H9 (cell line): ENCODE results near the gene NDC80. TPM values are rescaled to one million over a fixed set of nuclear protein-coding genes. Genes with fewer than 3 reads are reported as not detected.

Source experiments
- DNase-seq: peaks from one replicate; pipeline ENCODE4 v3.0.0-alpha.2; 2017
- H2AFZ ChIP-seq: one replicate; pipeline ENCODE4 v1.6.1; 2013; ENCODE audit warnings: mild to moderate bottlenecking, low read length, control low read depth, moderate library complexity
- H2AK5ac ChIP-seq: 2 replicates; pipeline ENCODE4 v1.6.1; 2013; ENCODE audit warnings: low read length, control low read depth, mixed read lengths; ENCODE audit not compliant: insufficient read length
- H2BK120ac ChIP-seq: one replicate; pipeline ENCODE4 v1.6.1; 2013; ENCODE audit warnings: low read depth, mild to moderate bottlenecking, low read length, control low read depth, inconsistent platforms; ENCODE audit not compliant: poor library complexity, severe bottlenecking
- H2BK12ac ChIP-seq: 2 replicates; pipeline ENCODE4 v1.6.1; 2013; ENCODE audit warnings: low read length, control low read depth, mixed read lengths, low read depth; ENCODE audit not compliant: insufficient read length
- H2BK15ac ChIP-seq: 2 replicates; pipeline ENCODE4 v1.6.1; 2013; ENCODE audit warnings: low read depth, low read length, control low read depth
- H2BK20ac ChIP-seq: one replicate; pipeline ENCODE4 v1.6.1; 2013; ENCODE audit warnings: low read depth, mild to moderate bottlenecking, low read length, control low read depth, inconsistent platforms; ENCODE audit not compliant: poor library complexity, severe bottlenecking
- H2BK5ac ChIP-seq: 2 replicates; pipeline ENCODE4 v1.6.1; 2013; ENCODE audit warnings: low read length, control low read depth, mixed read lengths; ENCODE audit not compliant: insufficient read length
- H3K14ac ChIP-seq: 2 replicates; pipeline ENCODE4 v1.6.1; 2013; ENCODE audit warnings: low read length, control low read depth; ENCODE audit not compliant: insufficient read depth
- H3K18ac ChIP-seq: 2 replicates; pipeline ENCODE4 v1.6.1; 2013; ENCODE audit warnings: low read depth, mild to moderate bottlenecking, mixed read lengths, low read length, control low read depth; ENCODE audit not compliant: insufficient read length
- H3K23ac ChIP-seq: 2 replicates; pipeline ENCODE4 v1.6.1; 2013; ENCODE audit warnings: low read length, control low read depth, mixed read lengths, low read depth; ENCODE audit not compliant: insufficient read length
- H3K23me2 ChIP-seq: 2 replicates; pipeline ENCODE4 v1.6.1; 2013; ENCODE audit warnings: low read depth, mild to moderate bottlenecking, mixed read lengths, low read length, control low read depth; ENCODE audit not compliant: insufficient read length, poor library complexity, severe bottlenecking
- H3K27ac ChIP-seq: 2 replicates; pipeline ENCODE4 v1.5.1; 2013; ENCODE audit warnings: low read length, control low read depth, mixed read lengths, low read depth; ENCODE audit not compliant: insufficient read length
- H3K27me3 ChIP-seq: 2 replicates; pipeline ENCODE4 v1.6.1; 2013; ENCODE audit warnings: low read length, control low read depth, inconsistent platforms; ENCODE audit not compliant: insufficient read depth
- H3K4ac ChIP-seq: 2 replicates; pipeline ENCODE4 v1.6.1; 2013; ENCODE audit warnings: low read depth, mild to moderate bottlenecking, control low read depth, inconsistent platforms, low read length, moderate library complexity
- H3K4me1 ChIP-seq: 2 replicates; pipeline ENCODE4 v1.6.1; 2013; ENCODE audit warnings: low read length, control low read depth, inconsistent platforms; ENCODE audit not compliant: insufficient read depth
- H3K4me2 ChIP-seq: 2 replicates; pipeline ENCODE4 v1.6.1; 2013; ENCODE audit warnings: low read length, control low read depth, mixed read lengths; ENCODE audit not compliant: insufficient read length, insufficient read depth
- H3K56ac ChIP-seq: 2 replicates; pipeline ENCODE4 v1.6.1; 2013; ENCODE audit warnings: low read depth, mild to moderate bottlenecking, mixed read lengths, low read length, control low read depth; ENCODE audit not compliant: insufficient read length
- H3K79me1 ChIP-seq: 2 replicates; pipeline ENCODE4 v1.6.1; 2013; ENCODE audit warnings: low read depth, mild to moderate bottlenecking, moderate library complexity, low read length, control low read depth, inconsistent platforms; ENCODE audit not compliant: insufficient read depth, poor library complexity, severe bottlenecking
- H3K79me2 ChIP-seq: 2 replicates; pipeline ENCODE4 v1.6.1; 2013; ENCODE audit warnings: low read length, control low read depth, inconsistent platforms; ENCODE audit not compliant: insufficient read depth
- H3K9ac ChIP-seq: 2 replicates; pipeline ENCODE4 v1.6.1; 2013; ENCODE audit warnings: low read length, control low read depth, mixed read lengths; ENCODE audit not compliant: insufficient read length; ENCODE audit errors: extremely low read depth
- H3K9me3 ChIP-seq: one replicate; pipeline ENCODE4 v1.6.1; 2013; ENCODE audit warnings: low read depth, low read length, inconsistent platforms; ENCODE audit not compliant: control insufficient read depth
- H3T11ph ChIP-seq: one replicate; pipeline ENCODE4 v1.6.1; 2013; ENCODE audit warnings: mild to moderate bottlenecking, low read length, control low read depth, inconsistent platforms
- H4K20me1 ChIP-seq: one replicate; pipeline ENCODE4 v1.6.1; 2013; ENCODE audit not compliant: control insufficient read depth, insufficient read length, insufficient read depth
- H4K5ac ChIP-seq: 2 replicates; pipeline ENCODE4 v1.6.1; 2013; ENCODE audit warnings: low read depth, mild to moderate bottlenecking, mixed read lengths, low read length, control low read depth; ENCODE audit not compliant: insufficient read length
- H4K8ac ChIP-seq: replicated peaks from 2 replicates; pipeline ENCODE4 v1.6.1; 2013; ENCODE audit warnings: low read length, control low read depth, mixed read lengths, low read depth; ENCODE audit not compliant: insufficient read length
- H4K91ac ChIP-seq: 2 replicates; pipeline ENCODE4 v1.6.1; 2013; ENCODE audit warnings: low read depth, mild to moderate bottlenecking, moderate library complexity, mixed read lengths, low read length, control low read depth; ENCODE audit not compliant: insufficient read length
- H3K27ac Mint-ChIP-seq, 3 experiments: 2 replicates in 2 of 3; 3 replicates in 1 of 3; pipeline ENCODE4 v1.8.0; 2020 to 2021; ENCODE audit warnings: mixed read lengths in 3 of 3, mild to moderate bottlenecking in 1 of 3, moderate library complexity in 1 of 3
- H3K27me3 Mint-ChIP-seq: 2 replicates; pipeline ENCODE4 v1.8.0; 2021; ENCODE audit warnings: low read depth, mild to moderate bottlenecking, moderate library complexity, mixed read lengths
- H3K36me3 Mint-ChIP-seq, 3 experiments: 2 replicates in 2 of 3; 3 replicates in 1 of 3; pipeline ENCODE4 v1.8.0; 2020 to 2021; ENCODE audit warnings: low read depth in 3 of 3, mixed read lengths in 3 of 3; ENCODE audit not compliant: insufficient read depth in 1 of 3
- H3K4me1 Mint-ChIP-seq, 2 experiments: 2 replicates each; pipeline ENCODE4 v1.8.0; 2020; ENCODE audit warnings: mixed read lengths in 2 of 2
- H3K4me3 Mint-ChIP-seq, 2 experiments: 2 replicates in 1 of 2; 3 replicates in 1 of 2; pipeline ENCODE4 v1.8.0; 2020 to 2021; ENCODE audit warnings: mild to moderate bottlenecking in 2 of 2, mixed read lengths in 2 of 2, moderate library complexity in 1 of 2
- H3K9me3 Mint-ChIP-seq, 2 experiments: 2 replicates in 1 of 2; 3 replicates in 1 of 2; pipeline ENCODE4 v1.8.0; 2020; ENCODE audit warnings: mild to moderate bottlenecking in 2 of 2, mixed read lengths in 2 of 2, moderate library complexity in 1 of 2
- WGBS: extraction: QIAGEN DNeasy Blood & Tissue Kit; methylation state at CpG from one replicate; pipeline ENCODE4 v1.1.7; 2013; ENCODE audit warnings: missing lambda C conversion rate, low lambda C conversion rate, mixed read lengths; ENCODE audit not compliant: insufficient read length; ENCODE audit errors: extremely low coverage; 5-methylcytosine and 5-hydroxymethylcytosine counted together
- total RNA-seq: library from RNA; stranded (reverse); gene quantifications from 2 replicates; pipeline ENCODE4 v1.2.1, GENCODE V29; 2021
- TF ChIP-seq, protein P1 (sequence below): fragments of 200-600 bp; sonication (generic); conservative IDR thresholded peaks from 3 replicates; pipeline ENCODE4 v1.8.0; 2021; ENCODE audit warnings: antibody characterized with exemption, mild to moderate bottlenecking

Gene NDC80
- total RNA-seq, 1 experiment from 2014 or later = 39.5 TPM

DNA sequence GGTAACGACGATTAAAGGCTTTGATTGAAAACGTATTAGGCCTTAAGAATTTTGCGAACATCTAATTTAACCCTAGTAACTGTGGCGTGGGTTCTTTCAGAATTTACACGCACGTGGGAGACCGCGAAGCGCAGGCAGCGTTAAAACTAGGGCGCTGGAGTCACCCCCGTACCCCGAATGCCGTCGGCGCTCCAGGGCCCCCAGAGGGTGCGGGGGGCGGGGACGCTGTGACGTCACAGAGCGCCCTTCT, 83.5 kb downstream of the NDC80 start:
- Histone ChIP-seq H3K4me2 (peak overlapping the region; percentile 97), H3K27ac (no peak overlapping the region), H3K14ac (peak overlapping the region; percentile 93), H3K23ac (no peak overlapping the region), H3K79me1 (no peaks in the 10 kb centered on the region), H4K5ac (no peak overlapping the region), H2BK120ac (no peak overlapping the region), H2BK15ac (no peak overlapping the region), H3K27me3 (peaks cover 17% of the 10 kb centered on the region; the same call in 1 of the 2 replicates), H3K23me2 (peaks cover 11% of the 10 kb centered on the region), H3K56ac (no peak overlapping the region), H2BK20ac (no peak overlapping the region), H3K18ac (peak overlapping the region; percentile 97), H4K20me1 (no peaks in the 10 kb centered on the region), H3T11ph (no peak overlapping the region), H3K9ac (peak overlapping the region; percentile 59), H3K4me1 (peaks cover 2% of the 10 kb centered on the region; the same call in 1 of the 2 replicates), H2BK12ac (no peak overlapping the region), H2BK5ac (no peak overlapping the region), H3K79me2 (peaks cover 8% of the 10 kb centered on the region; the same call in 1 of the 2 replicates), H4K8ac (no peak overlapping the region), H3K4ac (no peak overlapping the region), H4K91ac (no peak overlapping the region), H2AFZ (peak overlapping the region; percentile 67), H2AK5ac (no peak overlapping the region), H3K9me3 (no peaks in the 10 kb centered on the region)
- Mint-ChIP-seq H3K36me3 (peaks cover 0 to 4% (median 0%) of the 10 kb centered on the region in 3 experiments; a peak in 2 of 7 replicates), H3K4me1 (peaks cover 27 to 30% of the 10 kb centered on the region in 2 experiments), H3K27me3 (peaks cover 37% of the 10 kb centered on the region), H3K4me3 (peak overlapping the region; percentile 92), H3K27ac (peak overlapping the region; percentile 79 to 98 (median 93); a peak in 4 of 7 replicates), H3K9me3 (no peaks in the 10 kb centered on the region; a peak in 1 of 5 replicates)
- TF ChIP-seq, protein P1, sequence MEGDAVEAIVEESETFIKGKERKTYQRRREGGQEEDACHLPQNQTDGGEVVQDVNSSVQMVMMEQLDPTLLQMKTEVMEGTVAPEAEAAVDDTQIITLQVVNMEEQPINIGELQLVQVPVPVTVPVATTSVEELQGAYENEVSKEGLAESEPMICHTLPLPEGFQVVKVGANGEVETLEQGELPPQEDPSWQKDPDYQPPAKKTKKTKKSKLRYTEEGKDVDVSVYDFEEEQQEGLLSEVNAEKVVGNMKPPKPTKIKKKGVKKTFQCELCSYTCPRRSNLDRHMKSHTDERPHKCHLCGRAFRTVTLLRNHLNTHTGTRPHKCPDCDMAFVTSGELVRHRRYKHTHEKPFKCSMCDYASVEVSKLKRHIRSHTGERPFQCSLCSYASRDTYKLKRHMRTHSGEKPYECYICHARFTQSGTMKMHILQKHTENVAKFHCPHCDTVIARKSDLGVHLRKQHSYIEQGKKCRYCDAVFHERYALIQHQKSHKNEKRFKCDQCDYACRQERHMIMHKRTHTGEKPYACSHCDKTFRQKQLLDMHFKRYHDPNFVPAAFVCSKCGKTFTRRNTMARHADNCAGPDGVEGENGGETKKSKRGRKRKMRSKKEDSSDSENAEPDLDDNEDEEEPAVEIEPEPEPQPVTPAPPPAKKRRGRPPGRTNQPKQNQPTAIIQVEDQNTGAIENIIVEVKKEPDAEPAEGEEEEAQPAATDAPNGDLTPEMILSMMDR = no peak
- WGBS = no CpG with 5 or more reads among the region's 22 CpGs
- no peak for DNase-seq
